ENCODE data around the gene PITX1. TPM values are rescaled to one million over a fixed set of nuclear protein-coding genes. Genes with fewer than 3 reads are reported as not detected.

PITX1 gene
- total and polyA plus RNA-seq, 2 donors (not counting 3 experiments of a cell fraction or from before 2014, with no cell fraction given): 0.48 to 6.0 TPM

- ChIA-PET CTCF (interaction anchor here (1.8 kb wide), 1 partner anchor 391 kb away, joined by 4 read pairs; no protein-coding TSS in a partner anchor), POLR2A (no interaction called here)
- no peaks in the 10 kb centered on the region for H3K9me1 ChIP-seq (replicated peaks; ENCODE audit: control insufficient read depth, extremely low read depth, insufficient read depth, low read length)
- H3K27me3 ChIP-seq (ENCODE audit: control insufficient read depth in 2 of 2, insufficient read depth in 2 of 2, low read length in 2 of 2): peaks cover 85 to 95% of the 10 kb centered on the region in 2 experiments
- no peaks in the 10 kb centered on the region for H3K79me2 ChIP-seq (ENCODE audit: control insufficient read depth, insufficient read depth, low read length)
- H3K9ac ChIP-seq (replicated peaks; ENCODE audit: extremely low read depth, insufficient read depth, low read length): no peak overlapping the region
- no peaks in the 10 kb centered on the region for H3K9me3 ChIP-seq (replicated peaks; ENCODE audit: control insufficient read depth, insufficient read depth, low read length)
- no peak overlapping the region for H3K4me2 ChIP-seq (ENCODE audit: insufficient read depth, low read length)
- H3K4me1 ChIP-seq (ENCODE audit: control insufficient read depth, extremely low read depth, insufficient read depth, low read length): peaks cover 5% of the 10 kb centered on the region
- H3K36me3 ChIP-seq (ENCODE audit: control insufficient read depth in 2 of 2, extremely low read depth in 1 of 2, insufficient read depth in 2 of 2, low read length in 2 of 2): no peaks in the 10 kb centered on the region
- H3K4me3 ChIP-seq (replicated peaks in 1 of 3; ENCODE audit: insufficient read depth in 1 of 3, low read depth in 1 of 3, low read length in 3 of 3): no peak overlapping the region
- no peak for DNase-seq (ENCODE audit: low read depth, low spot score)
- intact Hi-C loops (cut with micrococcal nuclease) (loop anchor here (5.0 kb wide), 1 partner anchor 298 kb away; no protein-coding TSS in a partner anchor), dilution Hi-C loops (cut with MboI; ENCODE audit: extremely low pct_ligation_motif_present, low sequenced_read_pairs) (no loop called here)
- TF ChIP-seq JUN (IDR thresholded peaks at IDR 0.05; ENCODE audit: borderline replicate concordance, insufficient read depth, insufficient read length, low read depth) (no peak), MAX (IDR thresholded peaks at IDR 0.05; ENCODE audit: insufficient read depth, insufficient read length) (no peak), GATA2 (IDR thresholded peaks at IDR 0.05; ENCODE audit: insufficient read depth, insufficient read length, low read depth, low read length) (no peak), EZH2 (IDR thresholded peaks at IDR 0.05; ENCODE audit: borderline replicate concordance, low read depth, low read length, severe bottlenecking) (no peak), POLR2AphosphoS5 (IDR thresholded peaks at IDR 0.05; ENCODE audit: insufficient read depth, low read depth, low read length) (no peak), MYC (IDR thresholded peaks at IDR 0.05; ENCODE audit: low read depth, low read length) (no peak), POLR2A (IDR thresholded peaks at IDR 0.05; ENCODE audit: low read depth, low read length) (no peak), CTCF (IDR thresholded peaks at IDR 0.05; ENCODE audit: extremely low read depth in 1 of 2, insufficient read depth in 1 of 2, low read depth in 1 of 2, low read length in 2 of 2) (no peak), FOS (IDR thresholded peaks at IDR 0.05; ENCODE audit: borderline replicate concordance, insufficient read depth, low read length) (no peak)
- no peak overlapping the region for H2AFZ ChIP-seq (ENCODE audit: low read depth, low read length)
- H4K20me1 ChIP-seq (replicated peaks; ENCODE audit: control insufficient read depth, extremely low read depth, insufficient read depth, low read length): no peaks in the 10 kb centered on the region
- BruUV-seq (replicated peaks): no TSS peak
- no peak for FAIRE-seq
- no peak overlapping the region for H3K27ac ChIP-seq (ENCODE audit: insufficient read depth, low read depth, low read length)
Measured at GRCh38 chr5:135034236-135034962, 371 bp upstream of the PITX1 start.
